Stimulated activated CD4-positive, alpha-beta T cell treated with anti-CD3 and anti-CD28 coated beads, Interleukin-1b, Interleukin-23, amount 100 ng/mL, for 1 hour (primary cell): ENCODE measurements around the gene EPDR1.
"Not testable (repeated sequence)": the region's sequence is repeated elsewhere in the genome, so short reads cannot be mapped to it uniquely, and the experiment has no call there.

Source experiments
- DNase-seq, 2 donors: peaks; one replicate each; pipeline ENCODE4 v3.0.0-alpha.2; 2020; ENCODE audit warnings: low read depth in 2 of 2

The EPDR1 gene

DNA sequence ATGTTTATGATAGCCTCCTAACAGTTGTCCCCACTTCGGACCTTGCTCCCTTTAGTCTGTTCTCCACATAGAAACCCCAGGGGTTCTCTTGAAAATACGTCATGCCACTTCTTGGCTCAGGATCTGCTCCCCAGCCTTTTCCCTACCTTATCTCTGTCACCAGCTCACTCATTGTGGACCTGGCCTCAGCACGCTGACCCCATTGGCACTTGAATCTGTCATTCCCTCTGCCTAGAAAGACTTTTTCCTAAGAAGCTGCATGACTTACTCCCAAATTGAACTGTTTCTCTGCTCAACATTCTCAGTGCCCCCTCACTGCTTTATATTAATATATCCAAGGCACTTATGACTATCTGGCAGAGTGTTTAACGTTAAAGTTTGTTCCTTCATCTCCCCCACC, 8.4 kb downstream of the EPDR1 start:
- DNase-seq: no peak

GRCh38 chr7:37930226-37930948, 9.9 kb downstream of the EPDR1 start:
- DNase-seq: no peak

GRCh38 chr7:37932543-37932942, 12.1 kb downstream of the EPDR1 start:
- DNase-seq: no peak

DNA sequence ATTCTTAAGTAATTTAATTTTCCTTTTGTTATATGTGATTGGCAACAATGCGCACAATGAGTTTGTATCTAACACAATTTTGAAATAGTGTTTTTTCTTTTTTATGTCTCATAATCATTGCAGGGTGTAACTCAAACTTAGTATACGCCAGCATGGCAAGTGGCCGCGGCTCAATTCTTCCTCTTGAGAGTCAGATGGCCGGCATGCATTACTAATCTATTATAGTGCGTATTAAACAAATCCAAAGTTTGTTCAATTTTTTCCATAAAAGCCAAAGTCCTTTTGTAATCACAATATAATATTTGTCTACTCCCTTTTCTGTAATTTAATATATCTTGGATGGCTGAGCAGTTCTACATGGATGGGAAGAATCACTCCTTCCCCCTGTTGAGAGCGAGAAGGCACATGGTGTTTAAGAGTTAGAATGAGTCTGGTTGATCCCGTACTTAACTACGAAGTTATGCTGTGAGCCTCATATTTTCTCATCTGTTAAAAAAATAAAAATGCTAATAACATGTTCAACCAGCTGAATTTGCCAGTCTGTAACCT, 12.7 kb downstream of the EPDR1 start:
- no peak for DNase-seq

GRCh38 chr7:37942934-37943610, 22.6 kb downstream of the EPDR1 start:
- no peak for DNase-seq

DNA sequence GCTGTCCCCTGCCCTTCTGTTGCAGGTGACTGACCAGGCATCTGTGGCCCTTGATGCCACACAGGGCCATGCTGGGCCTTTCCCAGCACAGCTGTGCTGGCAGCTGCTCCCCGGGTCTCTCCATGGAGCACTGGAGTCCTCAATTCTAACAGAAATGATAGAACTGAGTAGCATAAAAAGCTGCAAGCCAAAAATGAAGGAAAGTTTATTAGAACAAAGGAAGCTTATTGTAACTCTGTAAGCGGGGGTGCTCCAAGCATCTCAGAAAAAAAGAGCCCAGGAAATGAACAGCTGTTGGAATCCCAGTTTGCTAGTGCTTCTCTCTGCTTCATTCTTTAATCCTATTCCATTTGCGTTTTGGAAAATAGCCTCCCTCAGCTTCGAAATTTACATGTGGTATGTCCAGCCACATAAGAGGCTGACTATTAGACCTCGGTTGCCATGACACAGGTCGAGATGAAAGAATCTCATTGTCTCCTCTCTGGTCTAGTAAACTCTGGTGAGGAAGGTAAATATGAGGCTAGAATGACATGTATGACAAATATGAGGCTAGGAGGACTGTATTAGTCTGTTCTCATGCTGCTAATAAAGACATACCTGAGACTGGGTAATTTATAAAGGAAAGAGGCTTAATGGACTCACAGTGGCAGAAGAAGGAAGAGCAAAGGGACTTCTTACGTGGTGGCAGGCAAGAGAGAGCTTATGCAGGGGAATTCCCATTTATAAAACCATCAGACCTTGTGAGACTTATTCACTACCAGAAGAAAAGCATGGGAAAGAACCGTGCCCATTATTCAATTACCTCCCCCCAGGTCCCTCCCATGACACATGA, 23.7 kb downstream of the EPDR1 start:
- DNase-seq: no peak

- no peak for DNase-seq
These were observed 24.3 kb downstream of the EPDR1 start for GRCh38 chr7:37944737-37945054.

GRCh38 chr7:37945336-37945735, 24.9 kb downstream of the EPDR1 start:
- no peak for DNase-seq

DNA sequence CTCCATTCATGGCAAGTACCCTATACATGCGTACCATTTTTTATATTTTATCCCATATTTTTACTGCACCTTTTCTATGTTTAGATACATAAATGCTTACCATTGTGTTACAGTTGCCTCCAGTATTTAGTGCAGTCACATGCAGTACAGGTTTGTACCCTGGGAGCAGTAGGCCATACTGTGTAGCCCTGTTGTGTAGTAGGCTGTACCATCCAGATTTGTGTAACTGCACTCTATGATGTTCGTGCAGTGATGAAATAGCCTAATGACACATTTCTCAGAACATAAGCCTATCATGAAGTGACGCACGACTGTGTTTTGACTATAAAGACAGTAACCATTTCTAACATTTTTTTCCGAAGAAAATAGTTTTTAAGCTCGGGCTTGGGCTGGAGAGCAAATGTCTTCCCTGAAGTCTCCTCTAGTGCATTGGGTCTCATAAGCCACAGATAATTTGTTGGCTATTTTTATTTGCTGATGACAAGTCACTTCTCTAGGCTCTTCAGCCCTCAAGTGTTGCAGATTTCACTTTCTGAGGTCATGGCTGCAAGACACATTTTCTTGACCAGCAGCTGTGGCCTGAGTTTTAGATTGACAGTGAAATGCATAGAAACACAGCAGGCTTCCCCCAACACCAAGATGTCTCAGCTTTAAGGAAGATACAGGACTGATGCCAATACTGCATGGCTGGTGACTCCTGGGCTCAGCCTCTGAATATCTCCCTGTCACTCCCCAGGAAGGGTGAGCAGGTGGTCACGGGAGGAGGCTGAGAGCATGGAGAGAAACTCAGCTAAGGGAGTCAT, 26.9 kb downstream of the EPDR1 start:
- DNase-seq: no peak

DNA sequence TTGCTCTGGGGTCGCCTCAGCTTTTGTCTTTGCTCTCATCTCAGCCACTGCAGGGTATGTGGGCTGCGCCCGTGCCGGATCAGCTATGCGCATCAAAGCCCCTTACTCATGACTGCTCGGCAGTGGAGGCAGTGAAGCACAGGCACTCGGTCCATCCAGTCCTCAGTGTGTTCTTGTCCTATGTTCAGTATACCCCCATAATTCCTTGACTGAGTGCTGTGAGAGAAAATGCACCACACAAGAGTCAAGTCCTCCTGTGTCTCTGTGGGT, 27.4 kb downstream of the EPDR1 start:
- DNase-seq: no peak

DNA sequence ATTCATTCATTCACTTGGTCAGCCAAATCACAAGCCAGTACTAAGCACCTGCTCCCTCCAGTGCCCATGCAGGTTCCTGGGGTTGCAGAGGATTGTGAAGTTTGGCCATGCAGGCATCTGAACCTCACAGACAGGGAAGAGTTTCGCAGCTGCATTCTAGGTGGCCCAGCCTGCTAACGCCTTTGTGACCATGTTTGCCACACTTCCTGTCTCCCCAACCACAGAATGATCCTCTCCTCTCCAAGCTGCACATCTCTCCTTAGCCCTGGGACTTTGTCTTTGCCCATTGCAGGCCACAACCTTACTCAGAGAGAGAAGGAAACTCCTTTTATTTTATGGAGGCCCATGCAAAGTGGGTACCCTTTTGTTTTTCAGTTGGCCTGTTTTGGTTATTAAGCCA, 31.8 kb downstream of the EPDR1 start:
- DNase-seq: no peak

DNA sequence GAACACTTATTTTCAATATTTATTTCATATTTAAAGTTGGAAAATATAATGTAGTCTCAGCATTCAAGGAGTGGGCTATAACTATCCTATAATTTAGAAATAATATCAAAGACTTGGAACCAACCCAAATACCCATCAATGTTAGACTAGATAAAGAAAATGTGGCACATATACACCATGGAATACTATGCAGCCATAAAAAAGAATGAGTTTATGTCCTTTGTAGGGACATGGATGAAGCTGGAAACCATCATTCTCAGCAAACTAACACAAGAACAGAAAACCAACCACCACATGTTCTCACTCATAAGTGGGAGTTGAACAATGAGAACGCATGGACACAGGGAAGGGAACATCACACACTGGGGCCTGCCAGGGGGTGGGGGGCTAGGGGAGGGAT, 33.8 kb downstream of the EPDR1 start:
- not testable (repeated sequence) for DNase-seq

DNA sequence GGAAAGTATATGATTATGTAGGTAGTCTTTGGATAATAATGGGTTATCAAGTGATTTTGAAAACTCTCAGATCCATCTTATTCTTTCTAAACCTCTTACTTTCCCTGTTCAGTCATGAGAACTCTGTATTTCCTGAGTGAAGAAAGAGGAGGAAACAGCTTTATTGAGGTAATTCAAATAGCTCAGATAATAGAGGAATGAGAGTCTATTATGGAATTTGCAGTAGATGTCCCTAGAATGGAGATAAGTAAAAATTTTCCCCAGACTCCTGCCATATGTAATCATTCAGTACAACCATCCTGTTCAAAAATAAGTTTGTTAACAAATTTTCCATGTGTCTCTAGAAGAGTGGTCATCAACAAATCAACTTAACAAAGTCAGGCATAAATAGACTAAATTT, 36.4 kb downstream of the EPDR1 start:
- DNase-seq: no peak

- DNase-seq: no peak
These were observed 37.0 kb downstream of the EPDR1 start for GRCh38 chr7:37957221-37957970.

GRCh38 chr7:37960483-37960882, 40.0 kb downstream of the EPDR1 start:
- no peak for DNase-seq

DNA sequence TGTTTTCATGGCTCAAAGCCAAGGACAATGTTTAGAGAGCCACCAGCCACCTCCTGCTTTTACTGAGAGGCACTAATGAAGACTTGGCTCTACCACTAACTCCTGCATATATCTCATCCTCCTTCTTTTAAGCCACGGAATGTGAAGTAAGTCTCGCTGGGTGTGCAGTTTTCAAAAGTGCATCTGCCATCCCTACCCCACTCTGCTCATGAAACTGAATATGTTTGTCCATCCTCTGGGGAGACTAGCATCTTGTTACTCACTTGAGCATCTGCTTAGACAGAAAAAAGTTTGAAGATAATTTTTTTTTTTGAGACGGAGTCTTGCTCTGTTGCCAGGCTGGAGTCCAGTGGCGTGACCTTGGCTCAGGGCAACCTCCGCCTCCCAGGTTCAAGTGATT, 40.8 kb downstream of the EPDR1 start:
- DNase-seq: no peak

DNA sequence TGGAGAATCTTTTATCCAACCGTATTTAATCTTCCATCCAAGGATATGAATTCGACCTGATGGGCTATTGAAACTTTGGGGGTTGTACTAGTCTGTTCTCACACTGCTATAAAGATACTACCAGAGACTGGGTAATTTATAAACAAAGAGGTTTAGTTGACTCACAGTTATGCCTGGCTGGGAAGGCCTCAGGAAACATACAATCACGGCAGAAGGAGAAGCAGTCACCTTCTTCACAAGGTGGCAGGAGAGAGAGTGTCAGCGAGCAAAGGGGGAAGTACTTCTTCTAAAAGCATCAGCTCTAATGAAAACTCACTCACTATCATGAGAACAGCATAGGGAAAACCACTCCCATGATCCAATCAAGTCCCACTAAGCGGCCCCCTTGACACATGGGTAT, 43.8 kb downstream of the EPDR1 start:
- no peak for DNase-seq

GRCh38 chr7:37970211-37970610, 49.8 kb downstream of the EPDR1 start:
- DNase-seq: no peak

DNA sequence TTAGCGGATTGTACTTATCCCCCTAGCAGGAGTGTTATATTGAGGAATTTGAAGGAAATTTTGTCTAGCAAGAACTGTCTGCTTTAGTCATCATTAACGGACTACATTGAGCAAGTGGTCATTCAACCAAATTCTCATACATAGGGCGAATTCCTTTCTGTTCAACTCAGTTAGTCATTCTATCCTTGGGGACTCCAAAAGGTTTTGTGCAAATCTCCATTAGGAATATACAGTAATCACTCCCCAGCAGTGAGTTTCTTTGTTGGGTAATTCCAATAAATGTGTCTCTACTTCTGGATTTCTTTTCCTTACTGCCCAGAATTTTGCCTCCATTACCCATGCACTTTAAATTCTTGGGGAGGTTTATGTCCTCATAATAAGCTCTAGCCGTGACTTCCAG, 51.1 kb downstream of the EPDR1 start:
- DNase-seq: no peak

DNA sequence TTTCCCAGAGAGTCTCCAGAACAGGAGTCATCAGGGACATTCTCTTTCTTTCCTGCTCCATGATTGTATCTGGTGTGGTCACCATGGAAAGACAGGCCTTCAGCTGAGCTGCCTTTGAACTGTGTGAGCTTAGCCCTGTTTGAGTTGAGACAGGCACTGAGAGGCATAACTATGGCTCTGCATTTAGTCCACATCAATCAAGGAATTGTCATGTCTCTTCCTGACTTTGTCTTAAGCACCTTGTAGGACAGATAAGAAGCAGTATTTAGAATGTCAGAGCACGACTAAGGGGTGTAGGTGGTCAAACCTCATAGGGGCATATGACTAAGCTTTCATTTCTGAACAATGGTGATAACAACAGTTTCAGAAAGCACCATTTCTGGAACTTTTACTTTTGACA, 53.5 kb downstream of the EPDR1 start:
- DNase-seq: no peak

- no peak for DNase-seq
These were observed 54.3 kb downstream of the EPDR1 start for GRCh38 chr7:37974711-37975110.
